Measurements from ENCODE around the gene TMEM107.

Gene TMEM107

DNA sequence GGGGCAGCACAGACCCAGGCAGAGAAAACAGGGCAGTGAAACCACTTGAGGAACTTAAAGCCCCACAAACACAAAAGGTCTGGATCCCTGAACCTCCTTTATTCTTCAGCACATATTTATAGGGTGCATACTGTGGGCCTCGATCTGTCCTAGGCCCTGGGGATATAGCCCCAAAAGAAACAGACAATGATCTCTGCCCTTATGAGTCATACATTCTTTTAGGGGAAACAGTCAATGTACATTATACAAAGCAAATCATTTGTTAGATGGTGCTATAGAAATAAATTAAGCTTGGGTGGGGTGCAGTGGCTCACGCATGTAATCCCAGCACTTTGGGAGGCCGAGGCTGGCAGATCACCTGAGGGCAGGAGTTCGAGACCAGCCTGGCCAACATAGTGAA, 42.2 kb downstream of the TMEM107 start:
- TF ChIP-seq, protein P1, sequence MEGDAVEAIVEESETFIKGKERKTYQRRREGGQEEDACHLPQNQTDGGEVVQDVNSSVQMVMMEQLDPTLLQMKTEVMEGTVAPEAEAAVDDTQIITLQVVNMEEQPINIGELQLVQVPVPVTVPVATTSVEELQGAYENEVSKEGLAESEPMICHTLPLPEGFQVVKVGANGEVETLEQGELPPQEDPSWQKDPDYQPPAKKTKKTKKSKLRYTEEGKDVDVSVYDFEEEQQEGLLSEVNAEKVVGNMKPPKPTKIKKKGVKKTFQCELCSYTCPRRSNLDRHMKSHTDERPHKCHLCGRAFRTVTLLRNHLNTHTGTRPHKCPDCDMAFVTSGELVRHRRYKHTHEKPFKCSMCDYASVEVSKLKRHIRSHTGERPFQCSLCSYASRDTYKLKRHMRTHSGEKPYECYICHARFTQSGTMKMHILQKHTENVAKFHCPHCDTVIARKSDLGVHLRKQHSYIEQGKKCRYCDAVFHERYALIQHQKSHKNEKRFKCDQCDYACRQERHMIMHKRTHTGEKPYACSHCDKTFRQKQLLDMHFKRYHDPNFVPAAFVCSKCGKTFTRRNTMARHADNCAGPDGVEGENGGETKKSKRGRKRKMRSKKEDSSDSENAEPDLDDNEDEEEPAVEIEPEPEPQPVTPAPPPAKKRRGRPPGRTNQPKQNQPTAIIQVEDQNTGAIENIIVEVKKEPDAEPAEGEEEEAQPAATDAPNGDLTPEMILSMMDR (IDR thresholded peaks at IDR 0.05), result no peak
- H3K27ac ChIP-seq, result no peak overlapping the region
- no peak overlapping the region for H2AFZ ChIP-seq
- H3K36me3 ChIP-seq (ENCODE audit: control insufficient read depth, insufficient read depth, low read length), result no peaks in the 10 kb centered on the region
- H3K4me1 ChIP-seq, result peaks cover 5% of the 10 kb centered on the region
- H3K27me3 ChIP-seq (ENCODE audit: control insufficient read depth, insufficient read depth, low read length), result no peaks in the 10 kb centered on the region
- no peaks in the 10 kb centered on the region for H3K79me2 ChIP-seq
- no peak overlapping the region for H3K9ac ChIP-seq
- H3K9me3 ChIP-seq (ENCODE audit: control insufficient read depth, low read length), result no peaks in the 10 kb centered on the region
- H3K4me3 ChIP-seq (ENCODE audit: low read depth, low read length), result no peak overlapping the region
- H3K4me2 ChIP-seq (ENCODE audit: low read length), result no peak overlapping the region

DNA sequence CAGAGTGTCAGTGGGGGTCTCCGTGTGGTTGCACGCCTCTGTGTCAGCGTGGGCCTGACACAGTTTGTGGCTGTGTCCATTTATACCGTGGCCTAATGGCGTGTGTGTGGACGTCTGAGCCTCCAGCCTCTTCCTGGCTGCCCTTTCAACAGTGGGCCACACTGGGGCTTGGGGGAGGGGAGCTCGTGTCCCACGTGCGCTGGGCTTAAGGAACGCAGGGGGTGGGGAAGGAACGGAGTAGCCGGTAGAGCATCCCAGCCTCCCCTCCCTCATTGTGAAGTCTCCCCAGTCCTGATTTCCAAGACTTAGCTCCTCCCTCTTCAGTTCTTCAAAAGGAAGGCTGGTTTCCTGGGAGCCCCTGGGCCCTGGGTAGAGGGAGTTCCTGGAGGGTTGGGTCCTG, 42.8 kb downstream of the TMEM107 start:
- no peaks in the 10 kb centered on the region for H3K36me3 ChIP-seq (ENCODE audit: control insufficient read depth, insufficient read depth, low read length)
- H3K27ac ChIP-seq, result no peak overlapping the region
- H3K4me3 ChIP-seq (ENCODE audit: low read depth, low read length), result no peak overlapping the region
- TF ChIP-seq, protein P1 (IDR thresholded peaks at IDR 0.05), result no peak
- H3K9ac ChIP-seq, result no peak overlapping the region
- H3K27me3 ChIP-seq (ENCODE audit: control insufficient read depth, insufficient read depth, low read length), result no peaks in the 10 kb centered on the region
- H3K4me2 ChIP-seq (ENCODE audit: low read length), result no peak overlapping the region
- H3K4me1 ChIP-seq, result peaks cover 5% of the 10 kb centered on the region
- no peaks in the 10 kb centered on the region for H3K9me3 ChIP-seq (ENCODE audit: control insufficient read depth, low read length)
- H2AFZ ChIP-seq, result no peak overlapping the region
- H3K79me2 ChIP-seq, result no peaks in the 10 kb centered on the region

DNA sequence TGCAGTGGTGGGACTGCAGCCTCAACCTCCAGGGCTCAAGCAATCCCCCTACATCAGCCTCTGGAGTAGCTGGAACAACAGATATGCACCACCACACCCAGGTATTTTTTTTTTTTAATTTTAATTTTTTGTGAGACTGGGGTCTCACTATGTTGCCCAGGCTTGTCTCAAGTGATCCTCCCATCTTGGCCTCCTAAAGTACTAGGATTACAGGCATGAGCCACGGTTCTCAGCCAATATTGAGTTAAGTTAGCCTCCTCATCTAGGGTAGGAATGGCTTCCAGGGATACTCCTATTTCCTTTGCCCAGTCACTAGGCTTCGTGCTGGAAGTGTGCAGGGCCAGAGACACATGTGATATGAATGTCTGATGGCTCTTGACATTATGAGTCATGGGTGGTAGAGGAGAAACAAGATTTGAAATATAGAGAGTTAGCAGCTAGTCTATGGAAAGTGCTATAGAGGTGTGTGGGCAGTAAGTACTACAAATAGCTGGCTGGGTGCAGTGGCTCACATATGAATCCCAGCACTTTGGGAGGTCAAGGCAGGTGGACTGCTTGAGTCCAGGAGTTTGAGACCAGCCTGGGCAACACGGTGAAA, 44.2 kb downstream of the TMEM107 start:
- H3K4me1 ChIP-seq, result peaks cover 3% of the 10 kb centered on the region
- no peaks in the 10 kb centered on the region for H3K27me3 ChIP-seq (ENCODE audit: control insufficient read depth, insufficient read depth, low read length)
- TF ChIP-seq, protein P1 (IDR thresholded peaks at IDR 0.05), result no peak
- no peak overlapping the region for H3K27ac ChIP-seq
- no peak overlapping the region for H2AFZ ChIP-seq
- no peak overlapping the region for H3K4me3 ChIP-seq (ENCODE audit: low read depth, low read length)
- H3K9ac ChIP-seq, result no peak overlapping the region
- no peaks in the 10 kb centered on the region for H3K36me3 ChIP-seq (ENCODE audit: control insufficient read depth, insufficient read depth, low read length)
- no peaks in the 10 kb centered on the region for H3K79me2 ChIP-seq
- H3K9me3 ChIP-seq (ENCODE audit: control insufficient read depth, low read length), result no peaks in the 10 kb centered on the region
- no peak overlapping the region for H3K4me2 ChIP-seq (ENCODE audit: low read length)

DNA sequence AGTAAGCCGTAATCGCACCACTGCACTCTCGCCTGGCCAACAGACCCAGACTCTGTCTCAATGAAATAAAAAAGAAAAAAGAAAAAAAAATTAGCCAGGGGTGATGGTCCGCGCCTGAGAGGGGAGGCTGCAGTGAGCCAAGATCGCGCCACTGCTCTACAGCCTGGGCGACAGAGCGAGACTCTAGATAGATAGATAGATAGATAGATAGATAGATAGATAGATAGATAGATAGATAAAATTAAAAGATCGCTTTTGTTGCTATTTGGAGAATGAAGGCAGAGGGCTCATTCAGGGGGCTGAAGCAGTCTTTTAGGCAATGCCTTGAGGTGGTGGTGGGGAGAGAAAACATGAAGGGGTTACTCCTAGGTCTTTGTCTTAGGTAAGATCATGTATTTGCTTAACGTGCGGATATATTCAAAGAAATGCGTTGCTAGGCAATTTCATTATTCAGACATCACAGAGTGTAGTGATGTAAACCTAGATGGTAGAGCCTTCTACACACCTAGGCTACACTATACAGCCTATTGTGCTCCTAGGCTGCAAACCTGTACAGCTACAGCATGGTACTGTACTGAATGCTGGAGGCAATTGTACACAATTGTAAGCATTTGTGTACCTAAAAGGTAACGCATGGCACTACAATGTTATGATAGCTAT, 47.9 kb downstream of the TMEM107 start:
- H3K36me3 ChIP-seq (ENCODE audit: control insufficient read depth, insufficient read depth, low read length), result no peaks in the 10 kb centered on the region
- H3K4me2 ChIP-seq (ENCODE audit: low read length), result no peak overlapping the region
- H3K27ac ChIP-seq, result no peak overlapping the region
- peaks cover 32% of the 10 kb centered on the region for H3K4me1 ChIP-seq
- no peaks in the 10 kb centered on the region for H3K27me3 ChIP-seq (ENCODE audit: control insufficient read depth, insufficient read depth, low read length)
- TF ChIP-seq, protein P1 (IDR thresholded peaks at IDR 0.05), result no peak
- H3K9me3 ChIP-seq (ENCODE audit: control insufficient read depth, low read length), result no peaks in the 10 kb centered on the region
- H3K4me3 ChIP-seq (ENCODE audit: low read depth, low read length), result no peak overlapping the region
- no peak overlapping the region for H3K9ac ChIP-seq
- no peak overlapping the region for H2AFZ ChIP-seq
- H3K79me2 ChIP-seq, result no peaks in the 10 kb centered on the region

Data from parathyroid adenoma (tissue), 2 donors.